Measurements from ENCODE around the gene IFT122. TPM values are rescaled to one million over a fixed set of nuclear protein-coding genes. Genes with fewer than 3 reads are reported as not detected.

The IFT122 gene
- total RNA-seq, 2 experiments from 2014 or later: 21.6 to 37.0 TPM

DNA sequence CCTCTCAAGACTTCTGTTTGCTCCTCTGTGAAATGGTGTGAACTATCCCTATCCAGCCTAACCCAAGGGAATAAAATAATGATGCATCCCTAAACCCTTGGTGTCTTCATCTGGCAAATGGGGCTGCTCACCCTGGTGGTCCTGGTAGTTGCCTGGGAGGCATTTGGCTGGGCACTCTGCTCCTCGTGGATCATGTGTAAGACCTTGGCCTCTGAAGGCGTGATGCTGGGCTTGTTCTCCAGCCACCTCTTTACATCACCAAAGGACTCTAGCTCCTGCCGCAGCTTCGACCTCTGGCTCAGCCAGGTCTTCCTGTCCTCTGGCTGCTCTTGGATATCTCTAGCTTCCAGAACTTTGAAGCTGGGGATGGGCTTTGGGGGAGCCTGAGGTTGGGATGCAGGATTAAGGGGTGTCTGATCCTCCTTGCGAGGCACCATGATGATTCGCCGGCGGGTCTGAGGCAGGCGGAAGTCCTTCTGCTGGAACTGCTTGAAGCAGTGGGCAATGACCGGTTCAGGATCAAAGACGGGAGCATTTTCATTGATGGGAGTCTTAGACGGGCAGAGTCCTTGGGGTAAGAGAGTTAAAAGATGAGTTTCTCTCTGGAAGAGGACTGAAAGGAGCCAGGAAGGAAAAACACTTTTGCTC, 18.7 kb upstream of the IFT122 start:
- H3K9me3 ChIP-seq (ENCODE audit: low read length): peaks cover 7% of the 10 kb centered on the region; the same call in 1 of the 2 replicates
- no peak for TF ChIP-seq EZH2phosphoT487 (IDR thresholded peaks at IDR 0.05; ENCODE audit: borderline replicate concordance, low read depth, low read length)
- TF ChIP-seq, protein P1, sequence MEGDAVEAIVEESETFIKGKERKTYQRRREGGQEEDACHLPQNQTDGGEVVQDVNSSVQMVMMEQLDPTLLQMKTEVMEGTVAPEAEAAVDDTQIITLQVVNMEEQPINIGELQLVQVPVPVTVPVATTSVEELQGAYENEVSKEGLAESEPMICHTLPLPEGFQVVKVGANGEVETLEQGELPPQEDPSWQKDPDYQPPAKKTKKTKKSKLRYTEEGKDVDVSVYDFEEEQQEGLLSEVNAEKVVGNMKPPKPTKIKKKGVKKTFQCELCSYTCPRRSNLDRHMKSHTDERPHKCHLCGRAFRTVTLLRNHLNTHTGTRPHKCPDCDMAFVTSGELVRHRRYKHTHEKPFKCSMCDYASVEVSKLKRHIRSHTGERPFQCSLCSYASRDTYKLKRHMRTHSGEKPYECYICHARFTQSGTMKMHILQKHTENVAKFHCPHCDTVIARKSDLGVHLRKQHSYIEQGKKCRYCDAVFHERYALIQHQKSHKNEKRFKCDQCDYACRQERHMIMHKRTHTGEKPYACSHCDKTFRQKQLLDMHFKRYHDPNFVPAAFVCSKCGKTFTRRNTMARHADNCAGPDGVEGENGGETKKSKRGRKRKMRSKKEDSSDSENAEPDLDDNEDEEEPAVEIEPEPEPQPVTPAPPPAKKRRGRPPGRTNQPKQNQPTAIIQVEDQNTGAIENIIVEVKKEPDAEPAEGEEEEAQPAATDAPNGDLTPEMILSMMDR (conservative IDR thresholded peaks at IDR 0.05; ENCODE audit: low read length): no peak
- peaks cover 8% of the 10 kb centered on the region; the same call in 1 of the 2 replicates for H3K36me3 ChIP-seq (ENCODE audit: insufficient read depth, low read length)
- H3K79me2 ChIP-seq (ENCODE audit: insufficient read depth, low read depth, low read length): no peaks in the 10 kb centered on the region
- no peak overlapping the region for H2AFZ ChIP-seq (ENCODE audit: low read length)
- ChIA-PET POLR2A (no interaction called here), CTCF (ENCODE audit: unreplicated experiment) (no interaction called here)
- no peaks in the 10 kb centered on the region for H3K9me2 ChIP-seq (ENCODE audit: insufficient read depth, low read length)
- no peak overlapping the region for H3K27ac ChIP-seq (ENCODE audit: low read depth, low read length, poor library complexity, severe bottlenecking)
- no peak overlapping the region for H3K4me3 ChIP-seq (ENCODE audit: low read depth, low read length, poor library complexity, severe bottlenecking)
- H4K20me1 ChIP-seq (ENCODE audit: insufficient read depth, low read length): no peaks in the 10 kb centered on the region
- H3K4me1 ChIP-seq (ENCODE audit: insufficient read depth, low read length, poor library complexity, severe bottlenecking): peaks cover 24% of the 10 kb centered on the region
- intact Hi-C loops (cut with micrococcal nuclease; ENCODE audit: unreplicated experiment): no loop called here
- no peak for DNase-seq (ENCODE audit: low spot score)
- BruUV-seq (replicated peaks): no TSS peak
- H3K4me2 ChIP-seq (ENCODE audit: low read length): no peak overlapping the region

DNA sequence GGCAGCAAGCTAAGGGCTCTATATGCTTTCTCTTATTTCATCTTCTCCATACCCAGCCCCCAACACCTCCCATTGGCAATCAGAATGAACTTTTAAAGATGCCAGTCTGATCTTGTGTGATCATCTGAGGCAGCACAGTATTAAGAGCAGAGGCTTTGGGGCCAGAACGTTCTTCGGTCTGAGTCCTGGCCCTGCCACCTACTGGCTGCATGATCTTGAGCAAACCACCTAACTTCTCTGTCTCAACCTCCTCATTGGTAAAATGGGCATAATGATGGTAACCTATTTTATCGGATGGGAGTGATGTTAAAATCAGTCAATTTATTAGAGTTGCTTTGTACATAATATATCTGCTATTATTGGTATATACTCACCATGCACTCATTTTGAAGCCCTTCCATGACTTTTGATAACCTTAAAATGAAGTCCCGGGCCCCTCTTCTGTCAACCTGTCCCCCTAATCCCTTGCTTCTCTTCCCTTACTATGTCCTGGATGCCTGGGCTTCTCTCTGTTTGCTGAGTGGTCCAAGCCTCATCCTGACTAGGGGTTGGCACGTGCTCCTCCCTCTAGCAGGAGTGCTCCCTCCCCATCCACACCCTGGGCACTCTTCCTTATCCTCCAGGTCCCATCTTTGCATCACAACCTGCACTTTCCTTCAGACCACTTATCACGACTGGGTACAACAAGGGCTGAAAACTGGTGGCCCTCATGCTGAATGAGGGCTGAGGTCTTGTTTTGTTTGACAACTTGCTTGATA, 17.9 kb upstream of the IFT122 start:
- POLR2A ChIA-PET: interaction anchor here (1.1 to 1.6 kb wide), 5 partner anchors 9 to 22 kb away, joined by 3 to 5 read pairs (median 4); no protein-coding TSS in a partner anchor

More for the DNA sequence above, 17.9 kb upstream of the IFT122 start:
- CTCF ChIA-PET (ENCODE audit: unreplicated experiment): no interaction called here
- Histone ChIP-seq H3K4me3 (ENCODE audit: low read depth, low read length, poor library complexity, severe bottlenecking) (no peak overlapping the region), H3K9me3 (ENCODE audit: low read length) (peaks cover 7% of the 10 kb centered on the region; the same call in 1 of the 2 replicates), H2AFZ (ENCODE audit: low read length) (no peak overlapping the region), H3K4me1 (ENCODE audit: insufficient read depth, low read length, poor library complexity, severe bottlenecking) (peaks cover 24% of the 10 kb centered on the region), H3K4me2 (ENCODE audit: low read length) (no peak overlapping the region), H3K27ac (ENCODE audit: low read depth, low read length, poor library complexity, severe bottlenecking) (no peak overlapping the region), H4K20me1 (ENCODE audit: insufficient read depth, low read length) (no peaks in the 10 kb centered on the region), H3K9me2 (ENCODE audit: insufficient read depth, low read length) (no peaks in the 10 kb centered on the region), H3K36me3 (ENCODE audit: insufficient read depth, low read length) (peaks cover 8% of the 10 kb centered on the region; the same call in 1 of the 2 replicates), H3K79me2 (ENCODE audit: insufficient read depth, low read depth, low read length) (no peaks in the 10 kb centered on the region)
- TF ChIP-seq EZH2phosphoT487 (IDR thresholded peaks at IDR 0.05; ENCODE audit: borderline replicate concordance, low read depth, low read length): no peak
- TF ChIP-seq, protein P1 (conservative IDR thresholded peaks at IDR 0.05; ENCODE audit: low read length): peak; percentile 53; the same call in 1 of the 2 replicates
- intact Hi-C loops (cut with micrococcal nuclease; ENCODE audit: unreplicated experiment): no loop called here
- no peak for DNase-seq (ENCODE audit: low spot score)
- BruUV-seq (replicated peaks): no TSS peak
